Measurements from ENCODE around the gene COL18A1. TPM values are rescaled to one million over a fixed set of nuclear protein-coding genes. Genes with fewer than 3 reads are reported as not detected.
A peak's percentile ranks its signal among the peaks of the same experiment; 100 is the strongest.

The COL18A1 gene
- total and polyA plus RNA-seq, 2 of the 8 experiments (the other 6 are each of a cell fraction or from before 2014, with no cell fraction given): 145 to 201 TPM

- H3K14ac ChIP-seq (ENCODE audit: insufficient read length): no peak overlapping the region
- no peak overlapping the region for H3K56ac ChIP-seq (replicated peaks; ENCODE audit: insufficient read length, low read depth, low read length)
- H3K4ac ChIP-seq (replicated peaks; ENCODE audit: insufficient read length, low read depth, low read length): no peak overlapping the region
- no peak overlapping the region for H3K9ac ChIP-seq (replicated peaks in 1 of 4; ENCODE audit: extremely low read depth in 1 of 4, low read depth in 3 of 4, low read length in 3 of 4)
- 94% methylated on average over 23 of the region's 23 CpGs; no CpG with 5 or more reads in 1 of the 2 experiments for WGBS, 2 experiments (ENCODE audit: extremely low coverage in 1 of 2, insufficient coverage in 1 of 2, insufficient read length in 1 of 2, insufficient replicate concordance in 2 of 2, low coverage in 1 of 2, low lambda C conversion rate in 2 of 2, missing lambda C conversion rate in 1 of 2)
- H2AK5ac ChIP-seq (ENCODE audit: low read depth, low read length): no peak overlapping the region
- no peaks in the 10 kb centered on the region; a peak in 2 of 4 replicates for H3K9me3 ChIP-seq (ENCODE audit: insufficient read depth in 2 of 2, low read depth in 1 of 2, low read length in 1 of 2)
- H3K4me3 ChIP-seq (ENCODE audit: extremely low read depth in 1 of 4, insufficient read depth in 2 of 4, low read depth in 3 of 4, low read length in 4 of 4): no peak overlapping the region
- no peak overlapping the region for H4K8ac ChIP-seq (ENCODE audit: extremely low read depth, insufficient read depth, low read length)
- peak overlapping the region; percentile 8; the same call in 1 of the 2 replicates for H2BK5ac ChIP-seq (ENCODE audit: low read depth, low read length)
- DNase-seq (ENCODE audit: low read depth in 1 of 2, low spot score in 2 of 2) (no peak), FAIRE-seq (no peak)
- no peak overlapping the region for H2AFZ ChIP-seq (ENCODE audit: low read length)
- no peak overlapping the region for H2BK12ac ChIP-seq (ENCODE audit: low read depth, low read length)
- peaks cover 3% of the 10 kb centered on the region for H3K79me1 ChIP-seq (ENCODE audit: low read depth, low read length)
- H3K4me2 ChIP-seq (ENCODE audit: insufficient read depth in 1 of 2, low read depth in 2 of 2, low read length in 2 of 2): no peak overlapping the region
- no peak overlapping the region for H3K27ac ChIP-seq (ENCODE audit: low read depth, low read length)
- POLR2A ChIA-PET (ENCODE audit: partially characterized antibody): interaction anchor here (0.9 to 1.1 kb wide), 2 partner anchors 9 to 23 kb away, joined by 3 read pairs; no protein-coding TSS in a partner anchor
- no peak overlapping the region for H3K23ac ChIP-seq (ENCODE audit: insufficient read length)
- CTCF ChIA-PET (ENCODE audit: partially characterized antibody): interaction anchor here (0.7 to 2.1 kb wide), 7 partner anchors 9 to 324 kb away, joined by 3 to 6 read pairs (median 3); no protein-coding TSS in a partner anchor
- peaks cover 9 to 23% of the 10 kb centered on the region in 2 experiments for H4K20me1 ChIP-seq (replicated peaks in 1 of 2; ENCODE audit: control insufficient read depth in 1 of 2, insufficient read depth in 2 of 2, low read length in 2 of 2)
- H3K79me2 ChIP-seq (ENCODE audit: control insufficient read depth in 1 of 2, insufficient read depth in 2 of 2, low read length in 2 of 2): peaks cover 0 to 73% of the 10 kb centered on the region in 2 experiments; a peak in 2 of 4 replicates
- no peak overlapping the region for H3K18ac ChIP-seq (ENCODE audit: extremely low read depth, low read length)
- no peaks in the 10 kb centered on the region for H3K4me1 ChIP-seq (replicated peaks in 1 of 4; ENCODE audit: control insufficient read depth in 3 of 4, insufficient read depth in 4 of 4, low read length in 3 of 4)
- H2BK15ac ChIP-seq (ENCODE audit: low read length): no peak overlapping the region
- no peak overlapping the region for H4K91ac ChIP-seq (replicated peaks; ENCODE audit: insufficient read length, low read length)
- H2BK120ac ChIP-seq (replicated peaks; ENCODE audit: low read depth, low read length): no peak overlapping the region
- no peaks in the 10 kb centered on the region for H3K27me3 ChIP-seq (replicated peaks in 1 of 4; ENCODE audit: control insufficient read depth in 3 of 4, extremely low read depth in 1 of 4, insufficient read depth in 3 of 4, low read length in 3 of 4)
- H3K36me3 ChIP-seq (ENCODE audit: control insufficient read depth in 2 of 4, insufficient read depth in 4 of 4, low read length in 3 of 4): peaks cover 0 to 17% (median 0%) of the 10 kb centered on the region in 4 experiments; a peak in 4 of 8 replicates
- H3K23me2 ChIP-seq (ENCODE audit: low read depth, low read length): no peaks in the 10 kb centered on the region
- TF ChIP-seq FOSL1 (IDR thresholded peaks at IDR 0.05; ENCODE audit: insufficient read depth, low read depth, low read length): no peak
- TF ChIP-seq NRF1 (IDR thresholded peaks at IDR 0.05; ENCODE audit: low read depth, low read length): no peak
- no peak for TF ChIP-seq TBP (IDR thresholded peaks at IDR 0.05; ENCODE audit: low read depth, low read length)
- H2BK20ac ChIP-seq (ENCODE audit: low read length): no peak overlapping the region
- H4K5ac ChIP-seq (ENCODE audit: insufficient read length, low read depth, low read length): no peak overlapping the region
These were observed 55.1 kb downstream of the COL18A1 start for GRCh38 chr21:45460011-45460565.

Data from H1 (cell line).